Liver (tissue), 3 donors: Measurements from ENCODE around the gene USP24.

Source experiments
- CTCF ChIP-seq: fragments of 150-350 bp; IDR thresholded peaks from 2 replicates; pipeline ENCODE4 v1.5.1; 2017; ENCODE audit warnings: improper control_type of control experiment, low read depth, low read length; ENCODE audit not compliant: missing input control
- EGR1 ChIP-seq, 2 donors: IDR thresholded peaks; 2 replicates each; pipeline ENCODE4 v1.6.1; 2016 to 2018; ENCODE audit warnings: antibody characterized with exemption in 2 of 2, low read depth in 2 of 2
- GABPA ChIP-seq, 2 donors: IDR thresholded peaks in 1 of 2; conservative IDR thresholded peaks in 1 of 2; 2 replicates each; pipeline ENCODE4 v1.6.1; 2016; ENCODE audit warnings: antibody characterized with exemption in 2 of 2, mild to moderate bottlenecking in 1 of 2, moderate library complexity in 1 of 2
- HNF4A ChIP-seq, 2 donors: conservative IDR thresholded peaks; 2 replicates each; pipeline ENCODE4 v1.6.1; 2016; ENCODE audit warnings: antibody characterized with exemption in 2 of 2, mild to moderate bottlenecking in 2 of 2
- HNF4G ChIP-seq: IDR thresholded peaks from 2 replicates; pipeline ENCODE4 v1.6.1; 2016; ENCODE audit warnings: antibody characterized with exemption
- JUND ChIP-seq, 2 donors: IDR thresholded peaks; 2 replicates each; pipeline ENCODE4 v1.6.1; 2016; ENCODE audit warnings: antibody characterized with exemption in 2 of 2
- MAX ChIP-seq: IDR thresholded peaks from 2 replicates; pipeline ENCODE4 v1.6.1; 2016; ENCODE audit warnings: antibody characterized with exemption
- RAD21 ChIP-seq, 2 donors: IDR thresholded peaks; 2 replicates each; pipeline ENCODE4 v1.6.1; 2016; ENCODE audit warnings: antibody characterized with exemption in 2 of 2, mild to moderate bottlenecking in 2 of 2
- SP1 ChIP-seq: IDR thresholded peaks from 2 replicates; pipeline ENCODE4 v1.6.1; 2018; ENCODE audit warnings: antibody characterized with exemption, mild to moderate bottlenecking
- TAF1 ChIP-seq: conservative IDR thresholded peaks from 2 replicates; pipeline ENCODE4 v1.6.1; 2016; ENCODE audit warnings: antibody characterized with exemption, mild to moderate bottlenecking
- YY1 ChIP-seq: IDR thresholded peaks from 2 replicates; pipeline ENCODE4 v1.6.1; 2016; ENCODE audit warnings: antibody characterized with exemption, mild to moderate bottlenecking
- ZBTB33 ChIP-seq: IDR thresholded peaks from 2 replicates; pipeline ENCODE4 v1.6.1; 2016; ENCODE audit warnings: antibody characterized with exemption
- TF ChIP-seq, protein P1 (sequence below): IDR thresholded peaks from 2 replicates; pipeline ENCODE4 v1.6.1; 2016; ENCODE audit warnings: antibody characterized with exemption, mild to moderate bottlenecking
- TF ChIP-seq, protein P2 (sequence below): IDR thresholded peaks from 2 replicates; pipeline ENCODE4 v1.6.1; 2016; ENCODE audit warnings: antibody characterized with exemption
- donor health status: healthy.
- donor health status: healthy.

- TF ChIP-seq YY1 (no peak), CTCF (no peak), SP1 (no peak), RAD21 (IDR thresholded peaks at IDR 0.05) (no peak), JUND (IDR thresholded peaks at IDR 0.05) (no peak), HNF4G (no peak), TAF1 (no peak), MAX (no peak), EGR1 (IDR thresholded peaks at IDR 0.05; ENCODE audit: low read depth in 2 of 2) (no peak), HNF4A (conservative IDR thresholded peaks at IDR 0.05) (no peak), GABPA (IDR thresholded peaks at IDR 0.05 in 1 of 2, conservative IDR thresholded peaks at IDR 0.05 in 1 of 2) (no peak), ZBTB33 (no peak)
- TF ChIP-seq, protein P1, sequence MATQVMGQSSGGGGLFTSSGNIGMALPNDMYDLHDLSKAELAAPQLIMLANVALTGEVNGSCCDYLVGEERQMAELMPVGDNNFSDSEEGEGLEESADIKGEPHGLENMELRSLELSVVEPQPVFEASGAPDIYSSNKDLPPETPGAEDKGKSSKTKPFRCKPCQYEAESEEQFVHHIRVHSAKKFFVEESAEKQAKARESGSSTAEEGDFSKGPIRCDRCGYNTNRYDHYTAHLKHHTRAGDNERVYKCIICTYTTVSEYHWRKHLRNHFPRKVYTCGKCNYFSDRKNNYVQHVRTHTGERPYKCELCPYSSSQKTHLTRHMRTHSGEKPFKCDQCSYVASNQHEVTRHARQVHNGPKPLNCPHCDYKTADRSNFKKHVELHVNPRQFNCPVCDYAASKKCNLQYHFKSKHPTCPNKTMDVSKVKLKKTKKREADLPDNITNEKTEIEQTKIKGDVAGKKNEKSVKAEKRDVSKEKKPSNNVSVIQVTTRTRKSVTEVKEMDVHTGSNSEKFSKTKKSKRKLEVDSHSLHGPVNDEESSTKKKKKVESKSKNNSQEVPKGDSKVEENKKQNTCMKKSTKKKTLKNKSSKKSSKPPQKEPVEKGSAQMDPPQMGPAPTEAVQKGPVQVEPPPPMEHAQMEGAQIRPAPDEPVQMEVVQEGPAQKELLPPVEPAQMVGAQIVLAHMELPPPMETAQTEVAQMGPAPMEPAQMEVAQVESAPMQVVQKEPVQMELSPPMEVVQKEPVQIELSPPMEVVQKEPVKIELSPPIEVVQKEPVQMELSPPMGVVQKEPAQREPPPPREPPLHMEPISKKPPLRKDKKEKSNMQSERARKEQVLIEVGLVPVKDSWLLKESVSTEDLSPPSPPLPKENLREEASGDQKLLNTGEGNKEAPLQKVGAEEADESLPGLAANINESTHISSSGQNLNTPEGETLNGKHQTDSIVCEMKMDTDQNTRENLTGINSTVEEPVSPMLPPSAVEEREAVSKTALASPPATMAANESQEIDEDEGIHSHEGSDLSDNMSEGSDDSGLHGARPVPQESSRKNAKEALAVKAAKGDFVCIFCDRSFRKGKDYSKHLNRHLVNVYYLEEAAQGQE = no peak
- TF ChIP-seq, protein P2, sequence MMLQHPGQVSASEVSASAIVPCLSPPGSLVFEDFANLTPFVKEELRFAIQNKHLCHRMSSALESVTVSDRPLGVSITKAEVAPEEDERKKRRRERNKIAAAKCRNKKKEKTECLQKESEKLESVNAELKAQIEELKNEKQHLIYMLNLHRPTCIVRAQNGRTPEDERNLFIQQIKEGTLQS = no peak
These were observed 166.5 kb downstream of the USP24 start for GRCh38 chr1:55048453-55049270.
